DMS114 treated with DMSO at 0.1 percent for 48 hours (cell line): ENCODE measurements around the gene FADS2.

ENCODE experiments used
- DNase-seq: peaks from one replicate; lab custom pipeline; 2025; ENCODE audit not compliant: unreplicated experiment; lab: John Stamatoyannopoulos, UW

The FADS2 gene

DNA sequence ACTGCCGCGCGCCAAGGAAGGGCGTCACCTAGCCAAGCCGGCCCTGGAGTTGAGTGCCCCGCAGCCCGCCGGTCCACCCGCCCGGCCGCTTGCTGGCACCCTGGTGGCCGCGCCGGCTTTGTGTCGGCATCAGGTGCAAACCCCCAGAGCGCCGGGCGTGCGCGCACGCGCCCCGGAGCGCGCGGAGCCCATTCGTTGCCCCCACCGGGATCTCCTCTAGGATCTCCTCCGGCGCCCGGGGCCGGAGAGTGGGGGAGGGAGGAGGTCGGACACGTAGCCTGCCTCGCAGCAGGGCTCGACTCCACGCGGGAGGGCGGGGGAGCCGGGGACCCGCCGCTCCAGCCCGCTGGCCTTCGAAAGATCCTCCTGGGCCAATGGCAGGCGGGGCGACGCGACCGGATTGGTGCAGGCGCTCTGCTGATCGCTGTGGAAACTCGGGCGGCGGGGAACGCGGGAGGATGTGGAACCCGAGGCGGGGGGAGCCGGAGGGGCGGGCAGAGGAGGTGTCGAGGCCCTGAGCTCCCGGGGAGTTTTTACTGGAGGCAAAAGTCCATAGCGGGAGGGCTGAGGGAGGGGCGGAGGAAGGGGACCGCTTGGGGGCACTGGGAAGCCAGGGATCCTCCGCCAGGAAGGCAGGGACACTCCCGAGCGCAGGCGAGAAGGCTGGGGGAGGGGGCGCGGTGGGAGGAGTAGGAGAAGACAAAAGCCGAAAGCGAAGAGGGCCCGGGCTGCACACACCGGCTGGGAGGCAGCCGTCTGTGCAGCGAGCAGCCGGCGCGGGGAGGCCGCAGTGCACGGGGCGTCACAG lies at the start of gene FADS2:
TSS of gene FADS2 (plus strand) at position 730 of the 808 bp plus-strand sequence. CDS start 91 bp downstream, outside the sequence.
- DNase-seq, result peak; percentile 40

GRCh38 chr11:61778357-61778886 lies 49.7 kb upstream of the FADS2 start:
- no peak for DNase-seq

DNA sequence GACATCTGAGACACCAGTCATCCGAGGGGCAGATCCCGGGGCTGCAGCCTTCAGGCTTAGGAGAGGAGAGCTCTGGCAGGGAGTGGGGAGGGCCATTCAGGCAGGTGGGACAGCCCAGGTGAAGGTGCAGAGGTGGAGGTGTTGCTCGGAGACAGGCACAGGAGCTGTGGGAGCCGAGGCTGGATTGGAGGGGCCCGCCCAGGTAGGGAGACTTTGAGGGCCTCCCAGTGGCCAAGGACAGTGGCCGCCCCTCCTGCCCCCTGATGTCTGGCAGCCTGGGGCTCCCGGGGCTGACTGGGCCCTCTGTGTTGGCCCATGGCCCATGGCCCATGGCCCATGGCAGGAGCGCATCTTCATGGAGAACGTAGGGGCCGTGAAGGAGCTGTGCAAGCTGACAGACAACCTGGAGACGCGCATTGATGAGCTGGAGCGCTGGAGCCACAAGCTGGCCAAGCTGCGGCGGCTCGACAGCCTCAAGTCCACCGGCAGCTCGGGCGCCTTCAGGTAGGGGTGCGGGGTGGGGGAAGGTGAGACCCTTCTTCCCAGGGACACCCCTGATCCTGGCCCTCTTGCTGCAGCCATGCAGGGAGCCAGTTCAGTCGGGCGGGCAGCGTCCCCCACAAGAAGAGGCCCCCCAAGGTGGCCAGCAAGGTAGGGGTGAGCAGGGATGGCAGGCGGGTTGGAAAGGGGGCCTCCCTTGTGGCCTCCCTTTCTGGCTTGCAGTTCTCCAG lies 49.0 kb upstream of the FADS2 start:
- DNase-seq, result no peak

DNA sequence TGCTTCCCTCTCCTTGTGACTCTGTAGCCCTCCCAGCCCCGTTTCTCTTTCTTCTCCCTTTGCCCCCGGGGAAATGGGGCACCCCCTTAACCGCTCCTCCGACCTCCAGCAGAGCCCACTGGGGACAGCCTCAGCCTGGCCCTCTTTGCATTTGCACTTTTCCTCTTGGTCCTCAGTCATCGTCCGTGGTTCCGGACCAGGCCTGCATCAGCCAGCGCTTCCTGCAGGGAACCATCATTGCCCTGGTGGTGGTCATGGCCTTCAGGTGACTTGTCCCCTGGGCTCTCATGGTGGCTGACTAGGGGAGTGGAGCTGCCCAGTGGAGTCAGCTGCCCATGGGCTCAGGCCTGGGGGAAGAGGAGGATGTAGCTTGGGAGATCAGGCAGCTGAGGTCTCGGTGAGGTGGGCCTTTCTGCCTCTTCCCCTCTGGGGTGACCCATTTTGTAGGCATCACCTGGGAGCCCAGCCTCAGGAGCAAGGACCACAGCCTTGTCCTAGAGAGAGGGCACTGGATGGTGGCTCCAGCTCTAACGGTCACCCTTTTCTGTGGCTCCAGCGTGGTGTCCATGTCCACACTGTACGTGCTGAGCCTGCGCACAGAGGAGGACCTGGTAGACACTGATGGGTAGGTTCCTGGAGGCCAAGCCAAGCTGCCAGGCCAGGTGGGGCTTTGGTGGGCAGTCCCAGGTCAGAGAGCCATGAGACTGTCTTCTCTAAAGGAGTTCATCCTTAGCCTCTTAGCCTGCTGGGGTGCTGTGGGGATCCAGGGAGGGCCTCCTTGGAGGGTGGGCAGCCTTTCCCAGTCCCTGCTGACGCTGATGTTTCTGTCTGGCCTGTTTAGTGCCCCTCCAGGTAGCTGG lies 48.2 kb upstream of the FADS2 start:
- DNase-seq, result no peak

DNA sequence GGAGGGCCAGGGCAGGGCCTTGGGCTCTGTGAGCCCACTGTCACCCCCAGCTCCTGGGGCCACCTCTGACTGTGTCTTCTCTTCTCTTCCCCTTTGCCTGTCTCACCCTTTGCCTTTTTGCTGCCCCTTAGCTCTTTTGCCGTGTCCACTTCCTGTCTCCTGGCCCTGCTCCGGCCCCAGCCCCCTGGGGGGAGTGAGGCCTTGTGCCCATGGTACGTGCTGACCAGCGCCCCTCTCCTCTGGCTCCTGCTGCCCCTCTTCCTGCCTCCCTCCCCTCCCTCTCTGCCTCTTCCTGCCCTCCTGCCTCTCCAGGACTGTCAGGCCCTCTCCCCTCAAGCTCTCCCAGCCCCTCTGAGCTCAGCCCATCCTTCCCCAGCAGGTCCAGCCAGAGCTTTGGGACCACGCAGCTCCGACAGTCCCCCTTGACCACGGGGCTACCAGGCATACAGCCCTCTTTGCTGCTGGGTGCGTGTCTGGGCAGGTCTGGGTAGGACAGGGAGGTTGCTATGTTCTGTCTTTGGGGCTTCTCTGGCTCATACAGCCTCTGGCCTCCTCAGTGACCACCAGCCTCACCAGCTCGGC lies 47.4 kb upstream of the FADS2 start:
- DNase-seq, result no peak

GRCh38 chr11:61781585-61781984 lies 46.5 kb upstream of the FADS2 start:
- DNase-seq, result no peak

DNA sequence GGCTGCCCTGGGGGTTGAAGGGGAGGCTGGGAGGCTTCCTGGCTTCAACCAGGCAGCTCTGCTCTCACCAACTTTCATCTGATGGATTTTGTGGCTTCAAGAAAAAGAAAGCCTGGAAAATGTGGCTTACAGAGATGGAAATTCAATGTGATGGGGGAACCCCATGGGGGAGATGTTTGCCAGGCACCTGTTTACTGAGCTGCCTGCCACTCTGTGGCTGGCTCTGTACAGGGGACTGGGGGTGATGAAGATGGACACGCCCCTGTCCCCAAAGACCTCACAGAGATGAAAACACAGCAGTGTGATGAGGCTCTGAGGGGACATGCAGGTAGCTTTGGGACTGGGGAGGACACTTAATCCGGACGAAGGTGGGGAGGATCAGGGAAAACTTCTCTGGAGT lies 45.8 kb upstream of the FADS2 start:
- DNase-seq, result no peak

DNA sequence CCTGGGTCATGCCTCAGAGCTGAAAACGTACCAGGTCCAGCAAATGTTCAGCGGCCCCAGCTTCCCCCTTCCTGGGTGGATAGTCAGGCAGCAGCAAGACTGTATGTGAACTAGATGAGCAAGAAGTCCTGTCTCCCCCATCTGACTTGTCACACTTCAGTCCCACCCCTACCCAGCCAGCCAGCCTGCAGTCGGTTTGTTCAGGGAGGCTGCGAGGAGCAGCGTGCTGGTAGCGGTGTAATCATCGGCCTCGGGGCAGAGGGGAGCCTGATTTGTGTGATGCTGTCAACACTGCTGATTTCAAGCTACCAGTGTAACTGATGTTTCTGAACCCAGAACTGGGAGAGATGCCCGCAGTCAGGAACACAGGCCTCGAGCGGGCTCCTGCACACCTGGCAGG lies 45.3 kb upstream of the FADS2 start:
- DNase-seq, result no peak

DNA sequence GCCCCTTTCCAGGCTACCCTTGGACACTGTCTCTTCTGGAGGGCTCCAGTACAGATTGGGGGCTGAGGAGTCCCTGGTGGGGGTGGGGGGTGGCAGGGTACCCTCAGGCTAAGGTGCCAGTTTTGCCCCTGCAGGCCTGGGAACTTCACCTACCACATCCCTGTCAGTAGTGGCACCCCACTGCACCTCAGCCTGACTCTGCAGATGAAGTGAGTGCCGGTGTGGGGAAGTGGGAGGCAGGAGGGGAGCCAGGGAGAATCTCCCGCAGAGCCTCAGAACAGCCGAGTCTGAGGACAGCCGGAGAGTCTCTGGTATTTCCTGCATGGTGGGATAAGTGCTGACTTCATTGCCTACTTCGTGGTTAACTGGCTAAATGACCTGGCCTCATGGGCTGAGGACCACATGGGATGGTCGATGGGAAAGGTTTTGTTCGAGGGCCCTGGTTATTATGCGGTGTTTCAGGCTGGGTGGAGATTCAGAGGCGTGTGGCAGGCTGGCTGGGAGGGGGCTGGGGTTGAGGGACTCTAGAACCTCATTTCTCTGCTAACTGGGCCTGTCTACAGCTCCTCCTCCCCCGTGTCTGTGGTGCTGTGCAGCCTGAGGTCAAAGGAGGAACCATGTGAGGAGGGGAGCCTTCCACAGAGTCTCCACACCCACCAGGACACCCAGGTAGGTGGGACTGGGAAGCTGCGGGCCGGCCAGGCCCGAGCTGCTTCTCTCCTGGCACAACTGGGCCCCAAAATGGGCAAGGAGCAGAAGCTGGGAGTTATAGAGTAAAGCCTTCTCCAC lies 44.2 kb upstream of the FADS2 start:
- no peak for DNase-seq

- DNase-seq, result no peak
Measured at GRCh38 chr11:61784506-61784805, 43.6 kb upstream of the FADS2 start.

- no peak for DNase-seq
Measured at GRCh38 chr11:61785837-61786402, 42.2 kb upstream of the FADS2 start.

DNA sequence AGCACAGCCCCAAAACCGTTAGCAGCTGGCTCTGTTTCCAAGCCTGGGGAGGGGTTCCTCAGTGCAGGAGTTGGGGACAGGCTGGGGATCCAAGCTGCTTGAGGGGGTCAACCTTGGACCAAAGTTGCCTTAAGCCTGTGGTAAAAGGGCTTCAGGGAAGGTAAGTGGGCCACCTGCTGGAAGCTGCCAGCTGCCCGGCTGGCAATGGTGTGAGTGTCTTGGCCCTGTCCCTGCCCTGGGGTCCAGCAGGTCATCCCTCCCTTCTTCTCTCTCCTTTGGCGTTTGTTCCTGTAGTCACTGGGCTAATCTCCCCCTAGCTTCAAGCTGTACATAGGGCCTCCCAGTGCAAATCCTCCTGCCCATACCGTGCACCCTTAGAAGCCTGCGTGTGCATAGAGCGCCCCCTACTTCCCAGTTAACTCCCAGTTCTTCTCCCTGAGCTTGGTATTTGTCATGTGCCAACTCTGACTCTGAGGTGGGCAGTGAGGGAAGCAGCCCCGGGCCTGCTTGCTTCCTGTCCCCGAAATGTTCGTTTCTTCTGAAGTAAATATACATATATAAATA lies 40.1 kb upstream of the FADS2 start:
- DNase-seq, result peak; percentile 38

- DNase-seq, result peak; percentile 53
Measured at GRCh38 chr11:61791737-61792309, 36.3 kb upstream of the FADS2 start.

DNA sequence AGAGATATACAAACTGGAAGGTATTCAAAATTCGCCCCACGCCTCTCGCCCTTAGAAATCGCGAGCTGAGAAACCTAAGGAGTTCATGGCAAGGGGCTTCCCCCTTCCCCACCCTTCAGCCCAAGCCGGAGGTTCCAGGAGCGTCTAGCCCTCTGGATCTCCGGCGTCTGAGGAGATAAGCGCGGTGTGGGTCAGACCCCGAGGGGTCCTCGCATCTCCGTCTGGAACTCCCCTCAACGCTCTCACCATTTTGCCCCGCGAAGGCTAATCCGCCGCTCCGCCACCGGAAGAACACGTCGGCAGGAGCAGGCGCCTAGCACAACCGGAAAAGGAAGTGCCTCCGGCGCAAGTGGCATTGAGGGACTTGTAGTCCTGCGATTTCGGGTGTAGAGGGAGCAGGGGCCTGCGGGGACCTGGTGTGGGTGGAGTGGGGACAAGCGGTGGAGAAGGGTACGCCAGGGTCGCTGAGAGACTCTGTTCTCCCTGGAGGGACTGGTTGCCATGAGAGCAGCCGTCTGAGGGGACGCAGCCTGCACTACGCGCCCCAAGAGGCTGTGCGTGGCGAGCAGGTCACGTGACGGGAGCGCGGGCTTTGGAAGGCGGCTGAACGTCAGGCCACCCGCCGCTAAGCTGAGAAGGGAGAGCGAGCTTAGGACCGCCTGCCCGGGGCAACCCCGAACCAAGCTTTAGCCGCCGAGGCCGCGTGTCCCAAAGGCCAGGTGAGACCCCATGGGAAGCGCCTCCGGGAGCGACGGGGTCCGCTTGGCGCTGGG lies 35.6 kb upstream of the FADS2 start, which contains the start of the genes FEN1 and TMEM258:
TSS of gene FEN1 (plus strand) at position 602 of the 773 bp plus-strand sequence. CDS start 2,451 bp downstream, outside the sequence.
TSS of gene TMEM258 (minus strand) at position 290 of the 773 bp plus-strand sequence. CDS start at position 249, 41 bp downstream.
- peak; percentile 93 for DNase-seq

DNA sequence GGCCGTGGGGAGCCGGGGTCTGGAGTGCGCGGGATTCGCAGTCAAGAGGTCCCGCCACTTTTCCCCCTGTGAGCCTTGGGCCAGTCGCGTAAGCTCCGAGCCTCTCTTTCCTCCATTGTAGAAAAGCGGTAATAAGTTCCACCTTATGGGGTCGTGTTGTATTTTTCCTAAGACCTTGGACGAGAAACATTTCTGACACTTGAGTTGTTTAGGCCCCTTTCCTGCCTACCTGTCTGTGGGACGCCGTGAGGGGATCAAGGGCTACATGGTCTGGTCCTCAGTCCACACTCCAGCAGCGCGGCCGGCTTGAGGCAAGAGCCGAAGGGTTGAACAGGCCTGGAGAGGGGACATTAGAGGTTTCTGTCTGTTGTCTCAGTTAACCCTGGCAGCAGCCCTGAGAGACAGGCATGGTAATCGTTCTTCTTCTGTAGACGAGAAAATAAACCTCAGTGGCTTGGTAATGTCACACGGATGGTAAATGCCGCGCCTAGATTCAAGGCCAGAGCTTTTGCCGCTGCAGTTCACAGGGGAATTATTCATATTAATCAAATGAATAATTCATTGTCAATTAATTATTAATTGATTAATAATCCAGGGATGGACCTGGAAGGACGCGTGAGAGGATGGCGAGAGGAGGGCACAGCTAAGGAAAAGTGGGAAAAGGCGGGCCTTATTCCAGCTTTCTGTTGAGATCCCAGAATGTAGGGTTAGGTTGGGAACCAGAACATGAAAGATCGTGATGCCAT lies 34.8 kb upstream of the FADS2 start:
- DNase-seq, result no peak

GRCh38 chr11:61793829-61794204 lies 34.3 kb upstream of the FADS2 start:
- DNase-seq, result no peak

DNA sequence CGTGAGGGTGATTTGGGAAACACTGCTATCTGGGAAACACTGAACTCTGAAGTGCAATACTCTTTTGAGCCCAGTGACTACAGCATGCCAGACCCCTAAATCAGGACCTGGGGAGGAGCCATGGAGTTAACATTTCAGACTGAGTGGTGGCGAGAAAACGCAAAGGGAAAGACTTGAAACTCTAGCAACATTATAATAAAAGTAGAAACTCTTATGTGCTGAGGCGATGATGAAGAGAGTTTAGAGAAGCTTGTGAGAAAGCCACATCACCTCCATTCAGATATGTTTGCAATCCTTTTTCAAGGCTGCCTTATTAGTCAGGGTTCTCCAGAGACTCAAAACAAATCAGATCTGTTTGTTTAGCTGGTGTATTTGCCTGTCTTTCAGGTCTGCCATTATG lies 33.5 kb upstream of the FADS2 start:
- DNase-seq, result no peak

DNA sequence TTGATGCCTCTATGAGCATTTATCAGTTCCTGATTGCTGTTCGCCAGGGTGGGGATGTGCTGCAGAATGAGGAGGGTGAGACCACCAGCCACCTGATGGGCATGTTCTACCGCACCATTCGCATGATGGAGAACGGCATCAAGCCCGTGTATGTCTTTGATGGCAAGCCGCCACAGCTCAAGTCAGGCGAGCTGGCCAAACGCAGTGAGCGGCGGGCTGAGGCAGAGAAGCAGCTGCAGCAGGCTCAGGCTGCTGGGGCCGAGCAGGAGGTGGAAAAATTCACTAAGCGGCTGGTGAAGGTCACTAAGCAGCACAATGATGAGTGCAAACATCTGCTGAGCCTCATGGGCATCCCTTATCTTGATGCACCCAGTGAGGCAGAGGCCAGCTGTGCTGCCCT lies 32.6 kb upstream of the FADS2 start:
- no peak for DNase-seq
